ENCODE data around the gene DHRS3.

DNA sequence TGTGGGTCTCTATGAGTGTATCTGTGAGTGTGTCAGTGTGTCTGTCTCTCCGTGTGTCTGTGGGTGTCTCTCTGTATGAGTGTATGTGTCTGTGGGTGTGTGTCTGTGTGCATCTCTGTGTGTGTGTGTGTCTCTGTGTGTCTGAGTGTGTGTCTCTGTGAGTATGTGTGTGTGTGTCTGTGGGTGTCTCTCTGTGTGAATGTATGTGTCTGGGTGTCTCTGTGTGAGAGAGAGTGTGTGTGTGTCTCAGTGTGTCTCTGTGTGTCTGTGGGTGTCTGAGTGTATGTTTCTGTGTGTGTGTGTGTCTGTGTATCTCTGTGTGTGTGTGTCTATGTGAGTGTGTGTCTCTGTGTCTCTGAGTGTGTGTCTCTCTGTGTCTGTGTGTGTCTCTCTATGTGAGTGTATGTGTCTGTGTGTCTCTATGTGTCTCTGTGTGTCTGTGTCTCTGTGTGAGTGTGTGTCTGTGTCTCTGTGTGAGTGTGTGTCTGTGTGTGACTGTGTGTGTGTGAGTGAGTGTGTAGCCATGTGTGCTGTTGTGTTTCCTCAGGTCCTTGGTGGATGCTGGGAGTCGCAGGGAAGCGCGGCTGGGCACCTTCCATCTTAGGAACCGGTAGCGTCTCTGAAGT lies 33.0 kb downstream of the DHRS3 start:
- TF ChIP-seq CTCF (conservative IDR thresholded peaks at IDR 0.05 in 1 of 2, IDR thresholded peaks at IDR 0.05 in 1 of 2; ENCODE audit: extremely low read depth in 1 of 2, insufficient read depth in 1 of 2, low read depth in 1 of 2, low read length in 2 of 2) (no peak), EZH2 (IDR thresholded peaks at IDR 0.05; ENCODE audit: borderline replicate concordance, low read length) (no peak)
